HCT116 (cell line): ENCODE measurements around the gene MAN2B1. TPM values are rescaled to one million over a fixed set of nuclear protein-coding genes. Genes with fewer than 3 reads are reported as not detected.

Experiments used
- ATAC-seq: fragments of 200-7000 bp; cut with Tn5 transposase; 2 replicates; pipeline ENCODE4 v1.9.1; 2020; ENCODE audit warnings: mild to moderate bottlenecking, moderate library complexity
- BruUV-seq: library from RNA; stranded (reverse); fragments of 400-500 nt; replicated peaks from 2 replicates; lab custom pipeline; 2021; lab: Mats Ljungman, UMichigan
- CTCF ChIA-PET: fragments of 300-600 bp; sonication (Branson Sonifier 250); formaldehyde crosslinking; loops from one replicate; lab custom pipeline; 2021; ENCODE audit warnings: antibody characterized with exemption; lab: Charles Lee
- POLR2A ChIA-PET: fragments of 300-600, 350-600 bp; sonication (Branson Sonifier 250); formaldehyde crosslinking; loops from one replicate; lab custom pipeline; 2021; ENCODE audit warnings: antibody characterized with exemption; lab: Charles Lee
- RAD21 ChIA-PET, 2 experiments: fragments of 300-600 bp; sonication (Branson Sonifier 250); formaldehyde crosslinking; loops; one replicate each; lab custom pipeline; 2023; ENCODE audit warnings: low total read pairs in 2 of 2; ENCODE audit not compliant: uncharacterized antibody in 2 of 2, unreplicated experiment in 2 of 2, low non-redundant PET in 1 of 2; lab: Charles Lee
- DNase-seq: peaks from one replicate; pipeline ENCODE4 v3.0.0-alpha.2; 2010; ENCODE audit warnings: low read depth, low spot score
- H2AFZ ChIP-seq: fragments of 200-600 bp; shearing (Covaris generic), sonication (generic); 2 replicates; pipeline ENCODE4 v1.6.1; 2017; ENCODE audit warnings: low read depth, mixed run types, mixed read lengths, antibody characterized with exemption, low read length; ENCODE audit not compliant: poor library complexity, severe bottlenecking
- H3K27ac ChIP-seq: 2 replicates; pipeline ENCODE4 v1.5.1; 2012; ENCODE audit warnings: low read depth, low read length
- H3K27me3 ChIP-seq: fragments of 200-600 bp; sonication (generic); 2 replicates; pipeline ENCODE4 v1.6.1; 2016; ENCODE audit warnings: mixed run types, low read length, mixed read lengths; ENCODE audit not compliant: insufficient read depth
- H3K36me3 ChIP-seq, 2 experiments: fragments of 200-500 bp in 1 of 2; fragments of 200-600 bp in 1 of 2; sonication (Bioruptor generic) in 1 of 2; sonication (generic) in 1 of 2; 2 replicates each; pipeline versions ENCODE4 v1.5.1 to v1.6.1; 2014 to 2016; ENCODE audit warnings: low read length in 2 of 2, inconsistent platforms in 1 of 2, mixed read lengths in 1 of 2, mixed run types in 1 of 2; ENCODE audit not compliant: insufficient read depth in 2 of 2, control insufficient read depth in 1 of 2
- H3K4me1 ChIP-seq, 2 experiments: fragments of 200-600 bp in 1 of 2; sonication (generic) in 1 of 2; 2 replicates each; pipeline versions ENCODE4 v1.5.1 to v1.6.1; 2012 to 2017; ENCODE audit warnings: low read length in 2 of 2, inconsistent platforms in 1 of 2, mild to moderate bottlenecking in 1 of 2, mixed read lengths in 1 of 2, mixed run types in 1 of 2, moderate library complexity in 1 of 2; ENCODE audit not compliant: insufficient read depth in 2 of 2, control insufficient read depth in 1 of 2
- H3K4me2 ChIP-seq: fragments of 200-600 bp; sonication (generic); 2 replicates; pipeline ENCODE4 v1.6.1; 2017; ENCODE audit warnings: mixed run types, low read length, mixed read lengths
- H3K4me3 ChIP-seq, 2 experiments: fragments of 200-600 bp in 1 of 2; sonication (generic) in 1 of 2; replicated peaks in 1 of 2; 2 replicates each; pipeline ENCODE4 v1.5.1; 2011 to 2016; ENCODE audit warnings: low read length in 2 of 2, control low read depth in 1 of 2, low read depth in 1 of 2, mild to moderate bottlenecking in 1 of 2, mixed read lengths in 1 of 2, mixed run types in 1 of 2
- H3K79me2 ChIP-seq: fragments of 200-600 bp; sonication (generic); 2 replicates; pipeline ENCODE4 v1.6.1; 2017; ENCODE audit warnings: mild to moderate bottlenecking, mixed run types, low read length, moderate library complexity, mixed read lengths; ENCODE audit not compliant: insufficient read depth
- H3K9ac ChIP-seq: fragments of 200-600 bp; sonication (generic); 2 replicates; pipeline ENCODE4 v1.6.1; 2016; ENCODE audit warnings: low read length, mixed read lengths
- H3K9me2 ChIP-seq: fragments of 200-600 bp; sonication (generic), shearing (Covaris generic); 2 replicates; pipeline ENCODE4 v1.6.1; 2017; ENCODE audit warnings: mixed run types, mild to moderate bottlenecking, moderate library complexity; ENCODE audit not compliant: insufficient read depth
- H3K9me3 ChIP-seq, 2 experiments: fragments of 200-500 bp in 1 of 2; fragments of 200-600 bp in 1 of 2; sonication (Bioruptor generic) in 1 of 2; sonication (generic) in 1 of 2; 2 replicates each; pipeline ENCODE4 v1.6.1; 2014 to 2017; ENCODE audit warnings: low read length in 2 of 2, mixed read lengths in 2 of 2, inconsistent platforms in 1 of 2, low read depth in 1 of 2, mild to moderate bottlenecking in 1 of 2, mixed run types in 1 of 2, moderate library complexity in 1 of 2; ENCODE audit not compliant: control insufficient read depth in 1 of 2, insufficient read depth in 1 of 2
- H4K20me1 ChIP-seq: fragments of 200-600 bp; sonication (generic), shearing (Covaris generic); 2 replicates; pipeline ENCODE4 v1.6.1; 2017; ENCODE audit warnings: mixed run types, mild to moderate bottlenecking, moderate library complexity; ENCODE audit not compliant: insufficient read depth
- ATF3 ChIP-seq: IDR thresholded peaks from 2 replicates; pipeline ENCODE4 v1.6.1; 2012
- CTCF ChIP-seq, 3 experiments: fragments of 200-600 bp in 1 of 3; sonication (generic) in 1 of 3; IDR thresholded peaks in 2 of 3; conservative IDR thresholded peaks in 1 of 3; 2 replicates each; pipeline ENCODE4 v1.5.1; 2012 to 2017; ENCODE audit warnings: low read depth in 2 of 3, low read length in 2 of 3, antibody characterized with exemption in 1 of 3, borderline replicate concordance in 1 of 3, control low read depth in 1 of 3, mild to moderate bottlenecking in 1 of 3, mixed read lengths in 1 of 3, mixed run types in 1 of 3, moderate library complexity in 1 of 3; ENCODE audit not compliant: insufficient read depth in 1 of 3
- EGR1 ChIP-seq: IDR thresholded peaks from 2 replicates; pipeline ENCODE4 v1.6.1; 2012; ENCODE audit warnings: low read depth
- JUND ChIP-seq: IDR thresholded peaks from 2 replicates; pipeline ENCODE4 v1.6.1; 2012
- MAX ChIP-seq: IDR thresholded peaks from 2 replicates; pipeline ENCODE4 v1.6.1; 2012
- POLR2AphosphoS5 ChIP-seq: IDR thresholded peaks from 2 replicates; pipeline ENCODE4 v1.6.1; 2011; ENCODE audit warnings: mild to moderate bottlenecking, low read depth, low read length, moderate library complexity
- RAD21 ChIP-seq: IDR thresholded peaks from 2 replicates; pipeline ENCODE4 v1.6.1; 2012; ENCODE audit warnings: low read depth, mild to moderate bottlenecking
- SIN3A ChIP-seq: IDR thresholded peaks from 2 replicates; pipeline ENCODE4 v1.6.1; 2012; ENCODE audit warnings: low read depth
- SRF ChIP-seq: IDR thresholded peaks from 2 replicates; pipeline ENCODE4 v1.6.1; 2012; ENCODE audit warnings: low read depth
- YY1 ChIP-seq: IDR thresholded peaks from 2 replicates; pipeline ENCODE4 v1.6.1; 2011; ENCODE audit warnings: low read length, low read depth, moderate library complexity, mild to moderate bottlenecking; ENCODE audit not compliant: insufficient replicate concordance; ENCODE audit errors: extremely low read depth
- ZFX ChIP-seq: fragments of 450-650 bp; IDR thresholded peaks from 2 replicates; pipeline ENCODE4 v1.6.1; 2017
- intact Hi-C: fragments of 100-400 bp; cut with micrococcal nuclease; formaldehyde crosslinking; loops from 2 replicates; pipeline ENCODE4 v1.10.0; 2022
- total RNA-seq: library from RNA; stranded (reverse); gene quantifications from one replicate; pipeline ENCODE4 v1.2.1, GENCODE V29; 2021; ENCODE audit not compliant: unreplicated experiment

Gene MAN2B1
- total RNA-seq, 1 experiment from 2014 or later, result 48.3 TPM

DNA sequence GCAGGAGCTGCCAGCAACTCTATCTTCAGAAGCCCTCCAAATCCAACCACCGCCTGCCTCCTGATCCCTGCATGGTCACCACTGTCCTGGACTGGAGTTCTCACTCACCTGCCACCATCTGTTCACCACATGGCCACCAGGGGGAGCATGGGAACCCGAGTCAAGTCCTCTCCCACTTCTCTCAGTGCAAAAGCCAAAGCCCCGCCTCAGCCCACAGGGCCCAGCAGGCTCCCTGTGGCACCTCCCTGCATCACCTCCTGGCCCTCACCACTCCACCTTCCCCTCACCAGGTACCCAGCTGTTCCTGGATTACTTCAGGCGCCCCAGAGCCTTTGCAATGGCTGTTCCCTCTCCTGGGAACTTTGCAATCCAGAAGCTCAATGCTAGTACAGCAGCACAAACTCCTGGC lies 9.8 kb upstream of the MAN2B1 start:
- H3K27ac ChIP-seq, result no peak overlapping the region
- ChIA-PET CTCF (interaction anchor here (1.0 to 1.7 kb wide), 3 partner anchors 12 to 119 kb away, joined by 4 to 7 read pairs (median 4); no protein-coding TSS in a partner anchor), RAD21 (no interaction called here), POLR2A (no interaction called here)
- no peaks in the 10 kb centered on the region for H4K20me1 ChIP-seq
- no TSS peak for BruUV-seq
- TF ChIP-seq ATF3 (no peak), YY1 (no peak), ZFX (no peak), SIN3A (no peak), CTCF (IDR thresholded peaks at IDR 0.05 in 2 of 3, conservative IDR thresholded peaks at IDR 0.05 in 1 of 3; ENCODE audit: borderline replicate concordance in 1 of 3, insufficient read depth in 1 of 3, low read depth in 2 of 3, low read length in 2 of 3) (peak; percentile 61 to 94 (median 91)), RAD21 (peak; percentile 63), EGR1 (no peak), MAX (no peak), POLR2AphosphoS5 (no peak), JUND (no peak), SRF (no peak)
- H3K9me2 ChIP-seq, result no peaks in the 10 kb centered on the region
- intact Hi-C loops, result loop anchor here (2.0 kb wide), 1 partner anchor 120 kb away; no protein-coding TSS in a partner anchor
- peaks cover 30% of the 10 kb centered on the region for H3K79me2 ChIP-seq
- peaks cover 25 to 58% of the 10 kb centered on the region in 2 experiments; a peak in 3 of 4 replicates for H3K36me3 ChIP-seq
- no peaks in the 10 kb centered on the region for H3K27me3 ChIP-seq
- no peak overlapping the region for H3K4me2 ChIP-seq
- H3K4me1 ChIP-seq, result peaks cover 5 to 13% of the 10 kb centered on the region in 2 experiments; a peak in 3 of 4 replicates
- peak; percentile 67 for DNase-seq
- no peak overlapping the region for H3K4me3 ChIP-seq
- no peak overlapping the region for H2AFZ ChIP-seq
- no peak overlapping the region for H3K9ac ChIP-seq
- no peaks in the 10 kb centered on the region for H3K9me3 ChIP-seq
- ATAC-seq, result peak; percentile 69
